ENCODE data around the gene ZNF175. TPM values are rescaled to one million over a fixed set of nuclear protein-coding genes. Genes with fewer than 3 reads are reported as not detected.

The ZNF175 gene
- total RNA-seq, 2 donors from 2014 or later, result 3.0 to 4.6 TPM

- no peaks in the 10 kb centered on the region for H3K9me3 ChIP-seq
- no peaks in the 10 kb centered on the region for H3K27me3 ChIP-seq
- no peak for TF ChIP-seq CTCF (IDR thresholded peaks at IDR 0.05)
- no peaks in the 10 kb centered on the region for H3K36me3 ChIP-seq
- H3K27ac ChIP-seq, result no peak overlapping the region
- H3K4me1 ChIP-seq, result no peaks in the 10 kb centered on the region
- no peak for DNase-seq (ENCODE audit: low spot score)
- H3K4me3 ChIP-seq, result no peak overlapping the region
These were observed 70.6 kb downstream of the ZNF175 start for GRCh38 chr19:51641648-51642047.

Other genes with a start within 250 kb of the ZNF175 start
- gene VSIG10L, start 229.1 kb upstream of the ZNF175 start, total RNA-seq, result 1 to 10 TPM in 1 of 2 donors, under 1 TPM in 1; 0.79 to 1.1 TPM
- 100 to 1,000 TPM; 385 TPM for gene ETFB, start 204.9 kb upstream of the ZNF175 start, total RNA-seq
- gene CLDND2, start 202.3 kb upstream of the ZNF175 start, total RNA-seq, result not detected
- 1 to 10 TPM; 1.4 to 1.8 TPM for gene NKG7, start 198.6 kb upstream of the ZNF175 start, total RNA-seq
- not detected for gene LIM2, start 183.3 kb upstream of the ZNF175 start, total RNA-seq
- not detected for gene C19orf84, start 180.7 kb upstream of the ZNF175 start, total RNA-seq
- gene SIGLEC10, start 153.6 kb upstream of the ZNF175 start, total RNA-seq, result 1 to 10 TPM in 1 of 2 donors, under 1 TPM in 1; 0.22 to 7.7 TPM
- gene SIGLEC8, start 112.8 kb upstream of the ZNF175 start, total RNA-seq, result under 1 TPM; 0.08 to 0.26 TPM
- not detected for gene CEACAM18, start 92.7 kb upstream of the ZNF175 start, total RNA-seq
- not detected for gene SIGLEC12, start 69.5 kb upstream of the ZNF175 start, total RNA-seq
- under 1 TPM; 0.16 to 0.44 TPM for gene SIGLEC6, start 39.6 kb upstream of the ZNF175 start, total RNA-seq
- 1 to 10 TPM in 1 of 2 donors, not detected in 1; 1.7 TPM for gene SIGLEC5, start 59.1 kb downstream of the ZNF175 start, total RNA-seq
- under 1 TPM; 0.26 to 0.31 TPM for gene SIGLEC14, start 75.5 kb downstream of the ZNF175 start, total RNA-seq
- 1 to 10 TPM; 3.7 to 6.4 TPM for gene SPACA6, start 122.0 kb downstream of the ZNF175 start, total RNA-seq
- gene HAS1, start 152.7 kb downstream of the ZNF175 start, total RNA-seq, result 10 to 100 TPM; 27.0 to 52.0 TPM
- 10 to 100 TPM in 1 of 2 donors, 1 to 10 TPM in 1; 4.4 to 22.7 TPM for gene FPR1, start 180.6 kb downstream of the ZNF175 start, total RNA-seq
- gene FPR2, start 189.9 kb downstream of the ZNF175 start, total RNA-seq, result 1 to 10 TPM in 1 of 2 donors, under 1 TPM in 1; 0.30 to 3.9 TPM
- gene FPR3, start 223.9 kb downstream of the ZNF175 start, total RNA-seq, result 10 to 100 TPM in 1 of 2 donors, 1 to 10 TPM in 1; 1.4 to 14.7 TPM

Measured in right atrium auricular region (tissue), 2 donors.